HFF-Myc (cell line): ENCODE results near the gene MAN2A1.

Experiments
- DNase-seq: peaks from one replicate; pipeline ENCODE4 v3.0.0-alpha.2; 2011; ENCODE audit warnings: low read depth; ENCODE audit errors: extremely low read depth
- H3K4me3 ChIP-seq: replicated peaks from 2 replicates; pipeline ENCODE4 v1.5.1; 2011; ENCODE audit warnings: low read depth, mild to moderate bottlenecking, control low read depth, low read length
- TF ChIP-seq, protein P1 (sequence below): IDR thresholded peaks from 2 replicates; pipeline ENCODE4 v1.5.1; 2012; ENCODE audit warnings: mild to moderate bottlenecking, low read depth, low read length, control low read depth; ENCODE audit errors: missing control alignments

Gene MAN2A1

DNA sequence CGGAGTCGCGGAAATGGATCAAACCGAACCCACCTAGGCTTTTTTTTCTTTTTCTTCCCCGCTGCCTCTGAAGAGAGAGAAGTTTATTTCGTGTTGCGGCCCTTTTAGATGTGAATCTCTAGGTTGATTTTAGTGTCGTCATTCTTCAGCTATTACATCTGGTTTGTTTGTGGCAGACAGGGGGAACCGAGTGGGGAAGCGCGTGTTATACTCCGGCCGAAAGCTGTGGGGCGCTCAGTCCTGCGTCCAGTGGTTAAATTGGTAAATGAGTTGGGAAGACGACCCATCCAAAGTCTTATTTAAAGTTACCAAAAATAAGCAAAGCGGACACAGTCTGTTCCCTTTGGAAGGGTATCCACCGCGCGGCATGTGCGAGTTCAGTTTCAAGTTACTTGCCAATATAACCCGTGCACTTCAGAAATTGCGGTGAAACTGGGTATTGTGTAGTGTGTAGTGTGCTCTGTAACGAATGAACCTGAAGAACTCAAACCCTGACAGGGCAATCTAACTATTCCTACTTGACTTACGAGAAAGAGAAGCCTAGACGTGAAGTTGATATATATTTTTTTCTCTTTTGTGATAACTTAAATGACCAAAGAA is 1.3 kb downstream of the MAN2A1 start:
- TF ChIP-seq, protein P1, sequence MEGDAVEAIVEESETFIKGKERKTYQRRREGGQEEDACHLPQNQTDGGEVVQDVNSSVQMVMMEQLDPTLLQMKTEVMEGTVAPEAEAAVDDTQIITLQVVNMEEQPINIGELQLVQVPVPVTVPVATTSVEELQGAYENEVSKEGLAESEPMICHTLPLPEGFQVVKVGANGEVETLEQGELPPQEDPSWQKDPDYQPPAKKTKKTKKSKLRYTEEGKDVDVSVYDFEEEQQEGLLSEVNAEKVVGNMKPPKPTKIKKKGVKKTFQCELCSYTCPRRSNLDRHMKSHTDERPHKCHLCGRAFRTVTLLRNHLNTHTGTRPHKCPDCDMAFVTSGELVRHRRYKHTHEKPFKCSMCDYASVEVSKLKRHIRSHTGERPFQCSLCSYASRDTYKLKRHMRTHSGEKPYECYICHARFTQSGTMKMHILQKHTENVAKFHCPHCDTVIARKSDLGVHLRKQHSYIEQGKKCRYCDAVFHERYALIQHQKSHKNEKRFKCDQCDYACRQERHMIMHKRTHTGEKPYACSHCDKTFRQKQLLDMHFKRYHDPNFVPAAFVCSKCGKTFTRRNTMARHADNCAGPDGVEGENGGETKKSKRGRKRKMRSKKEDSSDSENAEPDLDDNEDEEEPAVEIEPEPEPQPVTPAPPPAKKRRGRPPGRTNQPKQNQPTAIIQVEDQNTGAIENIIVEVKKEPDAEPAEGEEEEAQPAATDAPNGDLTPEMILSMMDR, result peak; percentile 68
- DNase-seq, result peak; percentile 64
- peak overlapping the region; percentile 59 for H3K4me3 ChIP-seq

DNA sequence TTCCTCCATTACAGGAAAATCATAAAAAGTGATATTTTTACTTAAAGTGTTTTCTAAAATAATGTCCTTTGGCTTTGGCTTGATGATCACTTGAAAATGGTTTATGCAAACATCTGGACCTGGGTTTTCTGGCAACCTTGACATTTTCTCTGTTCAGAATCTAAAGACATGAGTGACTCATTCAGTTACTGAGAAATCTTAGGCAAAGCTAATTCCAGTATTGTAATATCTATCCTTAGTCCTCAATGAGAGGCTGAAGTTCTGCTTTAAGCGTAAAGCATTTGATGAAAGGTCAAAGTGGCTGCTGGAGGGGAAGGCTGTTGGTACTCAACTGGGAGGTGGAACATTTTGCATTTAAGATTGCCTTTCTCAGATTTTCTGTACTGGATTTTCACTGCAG is 2.3 kb downstream of the MAN2A1 start:
- H3K4me3 ChIP-seq, result peak overlapping the region; percentile 59
- DNase-seq, result no peak
- TF ChIP-seq, protein P1, result no peak

DNA sequence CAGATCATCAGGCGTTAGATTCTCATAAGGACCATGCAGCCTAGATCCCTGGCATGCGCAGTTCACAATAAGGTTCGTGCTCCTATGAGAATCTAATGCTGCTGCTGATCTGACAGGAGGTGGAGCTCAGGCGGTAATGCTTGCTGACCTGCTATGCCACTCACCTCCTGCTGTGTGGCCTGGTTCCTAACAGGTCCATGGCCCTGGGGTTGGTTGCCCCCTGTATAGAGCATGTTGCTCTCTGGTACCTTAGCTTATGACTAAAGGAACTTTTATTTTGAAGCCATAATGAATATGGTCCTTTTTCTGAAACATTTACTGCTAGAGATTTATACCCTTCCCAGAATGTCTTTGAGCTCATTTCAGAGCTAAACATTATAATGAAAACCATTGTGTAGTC is 3.1 kb downstream of the MAN2A1 start:
- TF ChIP-seq, protein P1, result no peak
- H3K4me3 ChIP-seq, result peak overlapping the region; percentile 59

DNA sequence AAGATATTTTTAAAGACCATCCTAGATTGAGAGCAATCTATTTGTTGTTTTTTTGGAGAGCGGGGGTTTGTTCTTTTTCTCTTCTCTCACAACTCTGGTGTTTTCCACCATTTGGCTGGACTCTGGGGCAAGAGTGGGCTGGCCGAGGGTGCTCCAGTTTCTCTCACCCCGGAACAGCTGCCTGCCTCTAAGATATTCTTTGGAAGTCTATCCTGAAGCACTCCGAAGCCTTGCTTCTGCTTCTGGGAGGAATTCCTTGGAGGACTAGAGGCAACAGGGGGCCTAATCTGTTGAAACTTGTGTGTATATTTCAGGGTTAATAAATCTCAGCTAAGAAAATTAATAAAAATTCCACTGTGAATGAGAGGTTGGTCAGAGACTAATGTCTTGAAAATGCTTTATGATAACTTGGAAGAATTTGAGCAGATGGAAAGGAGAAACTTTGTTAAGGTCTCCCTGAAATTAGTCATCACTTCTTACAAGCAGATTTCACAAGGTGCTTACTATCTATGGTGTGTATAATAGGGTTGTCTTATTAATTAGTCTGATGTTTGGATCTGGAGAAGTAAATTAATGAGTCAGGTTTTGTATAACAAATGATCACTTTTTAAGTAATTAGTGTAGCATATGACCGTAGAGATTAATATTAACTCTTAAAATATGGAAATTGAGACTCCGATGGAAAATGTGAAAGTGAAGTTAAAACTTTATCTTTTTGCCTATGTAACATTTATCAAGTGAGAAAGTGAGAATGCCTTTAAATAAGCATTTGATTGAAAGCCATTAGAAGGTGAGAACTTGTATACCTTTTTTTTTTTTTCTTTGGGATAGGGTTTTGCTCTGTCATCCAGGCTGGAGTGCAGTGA is 4.0 kb downstream of the MAN2A1 start:
- TF ChIP-seq, protein P1, result no peak
- peak overlapping the region; percentile 23 for H3K4me3 ChIP-seq
- no peak for DNase-seq

More for the DNA sequence above, 3.1 kb downstream of the MAN2A1 start:
- no peak for DNase-seq

DNA sequence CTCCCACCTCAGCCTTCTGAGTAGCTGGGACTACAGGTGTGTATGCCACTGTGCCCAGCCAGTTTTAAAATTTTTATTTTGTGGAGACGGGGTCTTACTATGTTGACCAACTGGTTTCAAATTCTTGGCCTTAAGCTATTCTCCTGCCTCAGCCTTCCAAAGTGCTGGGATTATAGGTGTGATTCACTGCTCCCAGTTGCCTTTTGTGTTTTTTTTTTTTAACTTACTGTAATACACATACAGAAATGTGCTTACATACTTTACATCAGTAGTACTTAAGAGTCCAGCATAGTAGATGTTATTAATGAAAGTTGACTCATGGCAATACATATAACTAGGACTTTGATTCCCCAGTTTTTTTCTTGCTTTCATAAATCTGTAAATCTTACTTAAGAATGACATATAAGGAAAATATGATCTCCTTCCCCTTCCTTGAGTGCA is 4.7 kb downstream of the MAN2A1 start:
- DNase-seq, result no peak
- H3K4me3 ChIP-seq, result no peak overlapping the region
- TF ChIP-seq, protein P1, result no peak

DNA sequence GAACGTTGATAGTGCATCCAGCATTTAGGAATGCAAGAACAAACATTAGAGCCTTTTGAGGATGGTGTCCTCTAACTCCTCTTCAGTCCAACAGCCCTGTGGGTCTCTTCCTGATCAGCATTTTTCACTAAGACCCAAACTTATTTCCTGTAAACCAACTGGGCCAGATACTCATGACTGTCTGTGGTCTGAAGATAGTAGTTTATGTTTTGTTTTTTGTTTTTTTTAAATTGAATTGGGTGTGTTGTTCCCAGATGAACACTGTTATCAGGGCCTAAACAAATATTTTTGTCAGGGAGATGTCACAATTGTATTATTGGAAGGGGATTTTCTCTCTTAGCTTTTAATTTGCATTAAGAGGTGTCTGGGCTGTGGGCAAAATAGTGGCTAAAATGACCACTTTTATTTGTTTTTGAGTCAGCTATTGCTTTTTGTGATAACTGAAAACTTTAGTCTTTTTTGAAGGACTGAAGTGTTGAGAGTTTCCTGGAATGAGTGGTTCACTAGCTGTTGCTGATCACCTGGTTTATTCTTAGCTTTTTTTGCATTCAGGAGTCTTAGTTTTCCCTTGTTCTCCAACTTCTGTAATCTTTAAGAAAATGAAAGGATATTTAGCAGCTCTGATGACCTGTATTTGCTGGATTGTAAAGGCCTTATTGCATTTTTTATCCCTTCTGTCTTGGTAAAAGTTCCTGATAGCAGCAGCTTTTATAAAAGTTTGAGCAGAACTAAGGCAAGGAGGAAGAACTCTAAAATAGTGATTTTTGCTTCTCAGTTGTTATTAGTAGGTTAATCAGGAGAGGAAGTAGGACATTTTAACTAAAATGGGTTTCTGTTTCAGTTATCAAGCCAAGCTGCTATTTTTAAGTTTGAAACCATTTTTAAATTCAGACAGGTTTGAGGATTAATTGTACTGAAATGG is 5.5 kb downstream of the MAN2A1 start:
- TF ChIP-seq, protein P1, result no peak
- DNase-seq, result no peak
- H3K4me3 ChIP-seq, result no peak overlapping the region
